HEK293 (cell line): Measurements from ENCODE around the gene FAM184A.

Experiments
- KLF16 ChIP-seq: fragments of 450-650 bp; formaldehyde crosslinking; IDR thresholded peaks from 2 replicates; pipeline ENCODE4 v1.5.1; 2017; ENCODE audit warnings: missing biosample characterization, missing genetic modification characterization
- REPIN1 ChIP-seq: fragments of 450-650 bp; formaldehyde crosslinking; IDR thresholded peaks from 2 replicates; pipeline ENCODE4 v1.5.1; 2017; ENCODE audit warnings: missing biosample characterization, missing genetic modification characterization, low read depth
- SCRT1 ChIP-seq: fragments of 450-650 bp; formaldehyde crosslinking; IDR thresholded peaks from 2 replicates; pipeline ENCODE4 v1.5.1; 2016; ENCODE audit warnings: missing biosample characterization, missing genetic modification characterization, borderline replicate concordance
- SCRT2 ChIP-seq: fragments of 450-650 bp; formaldehyde crosslinking; IDR thresholded peaks from 2 replicates; pipeline ENCODE4 v1.5.1; 2016; ENCODE audit warnings: missing biosample characterization, missing genetic modification characterization
- SP3 ChIP-seq: fragments of 450-650 bp; formaldehyde crosslinking; IDR thresholded peaks from 2 replicates; pipeline ENCODE4 v1.5.1; 2016; ENCODE audit warnings: missing biosample characterization, missing genetic modification characterization
- TCF7L2 ChIP-seq: IDR thresholded peaks from 2 replicates; pipeline ENCODE4 v1.6.1; 2011; ENCODE audit warnings: low read depth, mild to moderate bottlenecking, inconsistent platforms, low read length, moderate library complexity, borderline replicate concordance
- WT1 ChIP-seq: fragments of 450-650 bp; formaldehyde crosslinking; IDR thresholded peaks from 2 replicates; pipeline ENCODE4 v1.5.1; 2016; ENCODE audit warnings: missing biosample characterization, missing genetic modification characterization
- ZBTB10 ChIP-seq: fragments of 450-650 bp; formaldehyde crosslinking; IDR thresholded peaks from 2 replicates; pipeline ENCODE4 v1.5.1; 2016; ENCODE audit warnings: missing biosample characterization, missing genetic modification characterization
- ZBTB11 ChIP-seq: fragments of 450-650 bp; formaldehyde crosslinking; conservative IDR thresholded peaks from 2 replicates; pipeline ENCODE4 v1.5.1; 2016; ENCODE audit warnings: low read depth, missing biosample characterization, missing genetic modification characterization
- ZBTB44 ChIP-seq: fragments of 450-650 bp; IDR thresholded peaks from 2 replicates; pipeline ENCODE4 v1.5.1; 2018; ENCODE audit warnings: missing biosample characterization, mild to moderate bottlenecking, missing genetic modification characterization
- ZNF132 ChIP-seq: fragments of 450-650 bp; formaldehyde crosslinking; IDR thresholded peaks from 2 replicates; pipeline ENCODE4 v1.5.1; 2017; ENCODE audit warnings: missing biosample characterization, missing genetic modification characterization, borderline replicate concordance
- ZNF157 ChIP-seq: fragments of 450-650 bp; formaldehyde crosslinking; IDR thresholded peaks from 2 replicates; pipeline ENCODE4 v1.5.1; 2016; ENCODE audit warnings: missing biosample characterization, missing genetic modification characterization
- ZNF214 ChIP-seq: fragments of 450-650 bp; formaldehyde crosslinking; IDR thresholded peaks from 2 replicates; pipeline ENCODE4 v1.5.1; 2017; ENCODE audit warnings: missing biosample characterization, mild to moderate bottlenecking, missing genetic modification characterization, borderline replicate concordance
- ZNF221 ChIP-seq: fragments of 450-650 bp; formaldehyde crosslinking; IDR thresholded peaks from 2 replicates; pipeline ENCODE4 v1.5.1; 2017; ENCODE audit warnings: missing biosample characterization, missing genetic modification characterization, borderline replicate concordance
- ZNF248 ChIP-seq: fragments of 450-650 bp; formaldehyde crosslinking; IDR thresholded peaks from 2 replicates; pipeline ENCODE4 v1.5.1; 2017; ENCODE audit warnings: missing biosample characterization, missing genetic modification characterization
- ZNF26 ChIP-seq: fragments of 450-650 bp; formaldehyde crosslinking; IDR thresholded peaks from 2 replicates; pipeline ENCODE4 v1.5.1; 2016; ENCODE audit warnings: missing biosample characterization, missing genetic modification characterization
- ZNF302 ChIP-seq: fragments of 450-650 bp; formaldehyde crosslinking; IDR thresholded peaks from 2 replicates; pipeline ENCODE4 v1.5.1; 2016; ENCODE audit warnings: missing biosample characterization, missing genetic modification characterization, low read depth
- ZNF362 ChIP-seq: fragments of 450-650 bp; formaldehyde crosslinking; IDR thresholded peaks from 2 replicates; pipeline ENCODE4 v1.5.1; 2016; ENCODE audit warnings: missing biosample characterization, missing genetic modification characterization
- ZNF366 ChIP-seq: fragments of 450-650 bp; formaldehyde crosslinking; conservative IDR thresholded peaks from 2 replicates; pipeline ENCODE4 v1.5.1; 2016; ENCODE audit warnings: missing biosample characterization, missing genetic modification characterization
- ZNF514 ChIP-seq: fragments of 450-650 bp; formaldehyde crosslinking; IDR thresholded peaks from 2 replicates; pipeline ENCODE4 v1.5.1; 2016; ENCODE audit warnings: missing biosample characterization, missing genetic modification characterization
- ZNF544 ChIP-seq: fragments of 450-650 bp; formaldehyde crosslinking; IDR thresholded peaks from 2 replicates; pipeline ENCODE4 v1.5.0; 2017; ENCODE audit warnings: missing biosample characterization, missing genetic modification characterization
- ZNF660 ChIP-seq: fragments of 450-650 bp; IDR thresholded peaks from 2 replicates; pipeline ENCODE4 v1.5.1; 2018; ENCODE audit warnings: missing biosample characterization, mild to moderate bottlenecking, missing genetic modification characterization
- ZNF76 ChIP-seq: fragments of 450-650 bp; formaldehyde crosslinking; IDR thresholded peaks from 2 replicates; pipeline ENCODE4; 2016; ENCODE audit warnings: low read depth, missing biosample characterization, missing genetic modification characterization, borderline replicate concordance
- ZNF792 ChIP-seq: fragments of 450-650 bp; formaldehyde crosslinking; IDR thresholded peaks from 2 replicates; pipeline ENCODE4 v1.5.1; 2016; ENCODE audit warnings: missing biosample characterization, missing genetic modification characterization
- ZNF843 ChIP-seq: fragments of 450-650 bp; formaldehyde crosslinking; IDR thresholded peaks from 2 replicates; pipeline ENCODE4 v1.5.1; 2016; ENCODE audit warnings: missing biosample characterization, missing genetic modification characterization

The FAM184A gene

GRCh38 chr6:119110601-119111548 is 32.4 kb upstream of the FAM184A start (continued):
- TF ChIP-seq ZBTB44 (tag by site-specific recombination) = 0 out of 2 replicates have a peak, but pooled peaks have one; percentile 28
- no peak for TF ChIP-seq ZNF514
- TF ChIP-seq ZBTB10 (tag by site-specific recombination) = no peak
- TF ChIP-seq ZNF26 (tag by site-specific recombination) = no peak
- TF ChIP-seq KLF16 = no peak
- no peak for TF ChIP-seq ZNF843 (tag by site-specific recombination)
- no peak for TF ChIP-seq ZNF302
- no peak for TF ChIP-seq ZNF366 (tag by site-specific recombination)
- no peak for TF ChIP-seq ZNF248 (tag by site-specific recombination)
- TF ChIP-seq ZBTB11 (tag by site-specific recombination) = no peak
- TF ChIP-seq ZNF214 (tag by site-specific recombination) = no peak
- TF ChIP-seq TCF7L2 = no peak
- no peak for TF ChIP-seq SP3 (tag by site-specific recombination)
- no peak for TF ChIP-seq ZNF76 (tag by site-specific recombination)
- TF ChIP-seq ZNF362 (tag by site-specific recombination) = 0 out of 2 replicates have a peak, but pooled peaks have one; percentile 63
- TF ChIP-seq ZNF544 (tag by site-specific recombination) = no peak
- TF ChIP-seq ZNF132 (tag by site-specific recombination) = no peak
- TF ChIP-seq ZNF221 (tag by site-specific recombination) = no peak
- peak; percentile 87 for TF ChIP-seq SCRT1 (tag by site-specific recombination)
- TF ChIP-seq WT1 = no peak
- TF ChIP-seq ZNF792 (tag by site-specific recombination) = no peak
- TF ChIP-seq ZNF157 (tag by site-specific recombination) = no peak
- peak; percentile 97 for TF ChIP-seq SCRT2
- TF ChIP-seq ZNF660 (tag by site-specific recombination) = peak; percentile 84
- no peak for TF ChIP-seq REPIN1 (tag by site-specific recombination)
- TF ChIP-seq, all 188 proteins: peak for 9
